Measurements from ENCODE around the gene ZC3H4.

ZC3H4 gene

GRCh38 chr19:47018923-47019322 is 94.7 kb downstream of the ZC3H4 start:
- DNase-seq: no peak
